GM21381 (cell line): ENCODE results near the gene CEP162.
"Not testable (repeated sequence)": the region's sequence is repeated elsewhere in the genome, so short reads cannot be mapped to it uniquely, and the experiment has no call there.

Experiments
- ATAC-seq: cut with Tn5 transposase; IDR thresholded peaks from one replicate; pipeline ENCODE4 v1.9.1; 2021; ENCODE audit warnings: mild to moderate bottlenecking, moderate library complexity; ENCODE audit not compliant: unreplicated experiment

Gene CEP162

GRCh38 chr6:84227044-84227433 is 404 bp downstream of the CEP162 start:
- ATAC-seq, result peak; percentile 4

GRCh38 chr6:84224251-84224650 is 3.2 kb downstream of the CEP162 start:
- ATAC-seq, result no peak

- ATAC-seq, result not testable (repeated sequence)
These were observed 3.8 kb downstream of the CEP162 start for GRCh38 chr6:84223608-84224007.

GRCh38 chr6:84222426-84222825 is 5.0 kb downstream of the CEP162 start:
- no peak for ATAC-seq

GRCh38 chr6:84220809-84221409 is 6.5 kb downstream of the CEP162 start:
- no peak for ATAC-seq

- ATAC-seq, result no peak
These were observed 9.4 kb downstream of the CEP162 start for GRCh38 chr6:84218091-84218490.

GRCh38 chr6:84213217-84213616 is 14.2 kb downstream of the CEP162 start:
- no peak for ATAC-seq

- ATAC-seq, result no peak
These were observed 23.4 kb downstream of the CEP162 start for GRCh38 chr6:84204011-84204410.

GRCh38 chr6:84199987-84200386 is 27.5 kb downstream of the CEP162 start:
- ATAC-seq, result not testable (repeated sequence)

GRCh38 chr6:84197708-84198107 is 29.7 kb downstream of the CEP162 start:
- no peak for ATAC-seq

- no peak for ATAC-seq
These were observed 34.2 kb downstream of the CEP162 start for GRCh38 chr6:84193114-84193708.

GRCh38 chr6:84191802-84192201 is 35.6 kb downstream of the CEP162 start:
- no peak for ATAC-seq

- ATAC-seq, result not testable (repeated sequence)
These were observed 38.1 kb downstream of the CEP162 start for GRCh38 chr6:84189356-84189755.

- ATAC-seq, result no peak
These were observed 44.0 kb downstream of the CEP162 start for GRCh38 chr6:84183430-84183829.

GRCh38 chr6:84182001-84182400 is 45.4 kb downstream of the CEP162 start:
- no peak for ATAC-seq

- no peak for ATAC-seq
These were observed 50.2 kb downstream of the CEP162 start for GRCh38 chr6:84177241-84177640.

- no peak for ATAC-seq
These were observed 54.9 kb downstream of the CEP162 start for GRCh38 chr6:84172574-84172973.

- no peak for ATAC-seq
These were observed 55.4 kb downstream of the CEP162 start for GRCh38 chr6:84172080-84172479.

GRCh38 chr6:84167457-84167856 is 60.0 kb downstream of the CEP162 start:
- no peak for ATAC-seq

GRCh38 chr6:84166395-84166794 is 61.0 kb downstream of the CEP162 start:
- no peak for ATAC-seq

GRCh38 chr6:84164328-84164727 is 63.1 kb downstream of the CEP162 start:
- not testable (repeated sequence) for ATAC-seq

GRCh38 chr6:84161190-84161589 is 66.3 kb downstream of the CEP162 start:
- no peak for ATAC-seq

- no peak for ATAC-seq
These were observed 71.1 kb downstream of the CEP162 start for GRCh38 chr6:84156306-84156705.
